GM21723 (cell line): ENCODE data around the gene PLET1.
A peak's percentile ranks its signal among the peaks of the same experiment; 100 is the strongest.

Experiments used
- ATAC-seq: cut with Tn5 transposase; IDR thresholded peaks from one replicate; pipeline ENCODE4 v1.9.1; 2021; ENCODE audit warnings: mild to moderate bottlenecking, moderate library complexity; ENCODE audit not compliant: unreplicated experiment

The PLET1 gene

GRCh38 chr11:112247201-112247600 lies 13.5 kb downstream of the PLET1 start:
- ATAC-seq, result no peak

GRCh38 chr11:112241486-112241885 lies 19.2 kb downstream of the PLET1 start:
- no peak for ATAC-seq

GRCh38 chr11:112238041-112238440 lies 22.6 kb downstream of the PLET1 start:
- ATAC-seq, result no peak

- ATAC-seq, result no peak
These were observed 23.2 kb downstream of the PLET1 start for GRCh38 chr11:112237451-112237850.

- ATAC-seq, result peak; percentile 78
These were observed 24.8 kb downstream of the PLET1 start for GRCh38 chr11:112235750-112236390.

- no peak for ATAC-seq
These were observed 28.7 kb downstream of the PLET1 start for GRCh38 chr11:112231952-112232351.

- ATAC-seq, result no peak
These were observed 30.8 kb downstream of the PLET1 start for GRCh38 chr11:112229746-112230433.

GRCh38 chr11:112229159-112229558 lies 31.5 kb downstream of the PLET1 start:
- no peak for ATAC-seq

- ATAC-seq, result no peak
These were observed 32.0 kb downstream of the PLET1 start for GRCh38 chr11:112228706-112229105.

GRCh38 chr11:112227471-112227870 lies 33.2 kb downstream of the PLET1 start:
- no peak for ATAC-seq

- ATAC-seq, result peak; percentile 53
These were observed 33.7 kb downstream of the PLET1 start for GRCh38 chr11:112226831-112227401.

GRCh38 chr11:112226062-112226830 lies 34.4 kb downstream of the PLET1 start, which contains the start of gene PTS:
Gene PTS, plus strand, starts transcription at chr11:112226428. Its CDS starts 16 bp downstream, at chr11:112226444.
- ATAC-seq, result peak; percentile 97

GRCh38 chr11:112225753-112226061 lies 35.0 kb downstream of the PLET1 start:
- no peak for ATAC-seq

- no peak for ATAC-seq
These were observed 36.7 kb downstream of the PLET1 start for GRCh38 chr11:112223754-112224532.

GRCh38 chr11:112223121-112223520 lies 37.5 kb downstream of the PLET1 start:
- ATAC-seq, result no peak

- ATAC-seq, result no peak
These were observed 38.4 kb downstream of the PLET1 start for GRCh38 chr11:112222303-112222702.

GRCh38 chr11:112221274-112221835 lies 39.3 kb downstream of the PLET1 start:
- ATAC-seq, result no peak

GRCh38 chr11:112219476-112220232 lies 41.0 kb downstream of the PLET1 start:
- ATAC-seq, result peak; percentile 99

GRCh38 chr11:112216561-112217105 lies 44.0 kb downstream of the PLET1 start:
- ATAC-seq, result no peak
